Thyroid gland (tissue), 4 donors: ENCODE data around the gene MAPRE3. TPM values are rescaled to one million over a fixed set of nuclear protein-coding genes. Genes with fewer than 3 reads are reported as not detected.

Experiments used
- DNase-seq, 2 donors: peaks; one replicate each; pipeline ENCODE4 v3.0.0-alpha.2; 2019
- H3K27ac ChIP-seq, 3 donors: fragments of 200-600 bp; sonication (generic); 1 replicate in 2 of 3; 2 replicates in 1 of 3; pipeline ENCODE4 v1.5.1; 2016 to 2019; ENCODE audit warnings: mild to moderate bottlenecking in 1 of 3, moderate library complexity in 1 of 3
- H3K27me3 ChIP-seq: fragments of 200-600 bp; sonication (generic); one replicate; pipeline ENCODE4 v1.5.1; 2019
- H3K36me3 ChIP-seq, 2 donors: fragments of 200-600 bp; sonication (generic); one replicate each; pipeline ENCODE4 v1.5.1; 2016 to 2019
- H3K4me1 ChIP-seq, 2 donors: fragments of 200-600 bp; sonication (generic); one replicate each; pipeline ENCODE4 v1.5.1; 2017 to 2019
- H3K4me3 ChIP-seq, 3 donors: fragments of 200-600 bp; sonication (generic); replicated peaks in 1 of 3; 1 replicate in 2 of 3; 2 replicates in 1 of 3; pipeline ENCODE4 v1.5.1; 2016; ENCODE audit warnings: mild to moderate bottlenecking in 1 of 3
- H3K9me3 ChIP-seq: fragments of 200-600 bp; sonication (generic); one replicate; pipeline ENCODE4 v1.5.1; 2017
- CTCF ChIP-seq, 6 experiments: fragments of 200-600 bp in 3 of 6; fragments of 450-650 bp in 3 of 6; sonication (generic) in 3 of 6; IDR thresholded peaks; one replicate each; pipeline ENCODE4 v1.5.1; 2016 to 2019; ENCODE audit warnings: antibody characterized with exemption in 6 of 6, mild to moderate bottlenecking in 2 of 6, inconsistent platforms in 1 of 6, moderate library complexity in 1 of 6
- POLR2A ChIP-seq, 2 donors: fragments of 450-650 bp; IDR thresholded peaks; one replicate each; pipeline ENCODE4 v1.6.1; 2017; ENCODE audit warnings: antibody characterized with exemption in 2 of 2, mild to moderate bottlenecking in 2 of 2, moderate library complexity in 1 of 2
- WGBS, 2 donors: methylation state at CpG; one replicate each; pipeline ENCODE4 v1.1.5; 2017; 5-methylcytosine and 5-hydroxymethylcytosine counted together
- intact Hi-C: fragments of 100-400 bp; cut with DNase I; formaldehyde crosslinking; loops from one replicate; pipeline ENCODE4 v1.15.1; 2023
- total RNA-seq, 4 donors: library from RNA; depleted of rRNA; stranded (reverse); fragments of >200 nt; gene quantifications; one replicate each; pipeline ENCODE4 v1.2.3, GENCODE V29; 2016

Gene MAPRE3
- total RNA-seq, 4 donors from 2014 or later: 12.9 to 21.2 (median 17.0) TPM

DNA sequence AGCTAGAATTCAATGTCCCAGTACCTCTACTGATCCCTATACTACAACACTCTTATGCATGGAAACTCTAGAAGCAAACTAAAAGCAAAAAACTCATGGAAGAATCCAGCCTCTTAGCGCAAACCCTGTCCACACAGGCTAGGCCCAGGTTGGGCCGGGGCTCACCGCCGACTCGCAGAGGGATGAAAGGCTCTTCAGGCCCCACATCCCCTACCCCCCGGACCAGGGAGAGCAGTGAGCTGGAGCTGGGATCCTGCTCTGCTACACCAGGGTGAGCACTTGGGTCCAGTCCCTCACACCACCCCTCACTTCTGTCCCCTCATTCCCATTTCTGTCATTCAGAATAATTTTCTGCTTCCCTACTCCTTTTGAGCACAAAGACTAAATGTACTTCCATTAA lies 99.0 kb downstream of the MAPRE3 start:
- 92 to 93% methylated on average over 6 of the region's 6 CpGs for WGBS, 2 donors
- H3K36me3 ChIP-seq: peaks cover 0 to 11% of the 10 kb centered on the region in 2 donors
- peaks cover 21 to 32% of the 10 kb centered on the region in 2 donors for H3K4me1 ChIP-seq
- no peak overlapping the region for H3K4me3 ChIP-seq
- H3K9me3 ChIP-seq: no peaks in the 10 kb centered on the region
- no peak for DNase-seq
- H3K27ac ChIP-seq: no peak overlapping the region
- H3K27me3 ChIP-seq: no peaks in the 10 kb centered on the region
- intact Hi-C loops: no loop called here
- TF ChIP-seq CTCF (IDR thresholded peaks at IDR 0.05) (no peak), POLR2A (IDR thresholded peaks at IDR 0.05) (no peak)

DNA sequence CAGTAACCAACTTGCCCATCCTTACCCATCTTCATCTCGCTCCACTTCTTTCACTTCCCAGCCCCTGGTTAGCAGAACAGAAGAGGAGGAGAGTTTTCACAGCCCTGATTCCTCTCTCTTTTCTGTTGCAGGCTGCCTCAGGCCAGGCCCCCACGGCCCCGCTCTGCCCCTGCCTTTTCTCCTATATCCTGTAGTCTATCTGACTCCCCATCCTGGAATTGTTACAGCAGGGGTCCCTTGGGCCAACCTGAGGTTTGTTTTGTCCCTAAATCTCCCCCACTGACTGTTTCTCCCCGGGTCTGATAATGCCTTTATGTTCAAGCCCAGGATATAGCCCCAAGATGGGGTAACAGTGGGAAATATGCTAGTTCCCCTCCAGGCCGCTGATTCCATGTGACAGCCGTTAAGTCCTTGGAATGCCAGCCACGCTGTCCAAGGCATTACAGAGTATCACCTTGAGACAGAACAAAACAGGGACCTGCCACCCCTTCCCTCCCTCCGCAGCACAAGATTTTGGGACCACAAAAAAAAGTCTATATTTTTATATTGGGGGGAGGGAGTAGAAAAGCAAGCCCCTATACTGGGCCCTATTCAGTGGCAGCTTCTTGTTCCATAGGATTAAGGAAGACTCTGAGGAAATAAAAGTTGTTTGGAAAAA lies 99.7 kb downstream of the MAPRE3 start:
- intact Hi-C loops: loop anchor here (5.0 kb wide), 1 partner anchor 38 kb away; the partner anchor contains the start of gene TMEM214
- no peaks in the 10 kb centered on the region for H3K27me3 ChIP-seq
- H3K27ac ChIP-seq: peak overlapping the region in 1 of 3 donors; percentile 31
- peaks cover 21 to 37% of the 10 kb centered on the region in 2 donors for H3K4me1 ChIP-seq
- H3K36me3 ChIP-seq: peaks cover 0 to 11% of the 10 kb centered on the region in 2 donors
- 84 to 86% methylated on average over 8 of the region's 8 CpGs for WGBS, 2 donors
- TF ChIP-seq POLR2A (IDR thresholded peaks at IDR 0.05): no peak
- no peak for TF ChIP-seq CTCF (IDR thresholded peaks at IDR 0.05)
- H3K4me3 ChIP-seq: peak overlapping the region in 1 of 3 donors; percentile 80
- no peaks in the 10 kb centered on the region for H3K9me3 ChIP-seq
- DNase-seq: no peak

DNA sequence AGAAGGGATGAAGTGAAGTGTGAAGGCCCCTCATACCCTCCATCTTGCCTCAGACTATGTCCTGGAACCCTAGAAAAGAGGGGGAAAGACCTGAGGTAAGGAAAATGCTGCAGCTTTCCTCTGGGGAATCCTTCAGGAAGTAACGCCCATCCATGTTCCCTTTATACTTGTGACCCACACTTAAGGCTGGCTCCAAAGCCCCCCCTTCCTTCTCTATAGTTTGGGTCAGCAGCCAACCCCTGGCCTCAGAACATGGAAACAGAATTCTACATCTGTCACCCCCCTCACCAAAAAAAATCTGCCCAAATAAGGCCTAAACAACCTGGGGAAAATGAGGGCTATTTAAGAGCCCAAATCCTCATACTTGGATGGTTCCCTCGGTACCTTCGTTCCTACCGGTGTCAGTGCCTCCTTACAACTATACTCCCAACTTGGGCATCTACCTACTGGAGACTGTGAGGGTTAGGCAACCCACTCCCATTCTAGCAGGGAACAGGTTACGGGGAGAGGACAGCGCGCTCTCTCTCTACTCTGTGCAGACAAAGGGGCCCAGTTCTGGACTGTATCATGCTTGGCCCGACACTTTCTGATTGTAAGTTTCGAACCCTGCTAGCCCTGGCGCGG lies 100.3 kb downstream of the MAPRE3 start:
- Histone ChIP-seq H3K4me3 (peak overlapping the region; percentile 80 to 98 (median 82)), H3K27ac (peak overlapping the region; percentile 72 to 90 (median 81)), H3K9me3 (no peaks in the 10 kb centered on the region), H3K27me3 (no peaks in the 10 kb centered on the region), H3K36me3 (peaks cover 0 to 10% of the 10 kb centered on the region in 2 donors), H3K4me1 (peaks cover 21 to 37% of the 10 kb centered on the region in 2 donors)
- DNase-seq: no peak
- intact Hi-C loops: loop anchor here (5.0 kb wide), 1 partner anchor 38 kb away; the partner anchor contains the start of gene TMEM214
- WGBS, 2 donors: 3 to 8% methylated on average over 7 to 11 of the region's 11 CpGs
- TF ChIP-seq POLR2A (IDR thresholded peaks at IDR 0.05) (no peak), CTCF (IDR thresholded peaks at IDR 0.05) (no peak)

DNA sequence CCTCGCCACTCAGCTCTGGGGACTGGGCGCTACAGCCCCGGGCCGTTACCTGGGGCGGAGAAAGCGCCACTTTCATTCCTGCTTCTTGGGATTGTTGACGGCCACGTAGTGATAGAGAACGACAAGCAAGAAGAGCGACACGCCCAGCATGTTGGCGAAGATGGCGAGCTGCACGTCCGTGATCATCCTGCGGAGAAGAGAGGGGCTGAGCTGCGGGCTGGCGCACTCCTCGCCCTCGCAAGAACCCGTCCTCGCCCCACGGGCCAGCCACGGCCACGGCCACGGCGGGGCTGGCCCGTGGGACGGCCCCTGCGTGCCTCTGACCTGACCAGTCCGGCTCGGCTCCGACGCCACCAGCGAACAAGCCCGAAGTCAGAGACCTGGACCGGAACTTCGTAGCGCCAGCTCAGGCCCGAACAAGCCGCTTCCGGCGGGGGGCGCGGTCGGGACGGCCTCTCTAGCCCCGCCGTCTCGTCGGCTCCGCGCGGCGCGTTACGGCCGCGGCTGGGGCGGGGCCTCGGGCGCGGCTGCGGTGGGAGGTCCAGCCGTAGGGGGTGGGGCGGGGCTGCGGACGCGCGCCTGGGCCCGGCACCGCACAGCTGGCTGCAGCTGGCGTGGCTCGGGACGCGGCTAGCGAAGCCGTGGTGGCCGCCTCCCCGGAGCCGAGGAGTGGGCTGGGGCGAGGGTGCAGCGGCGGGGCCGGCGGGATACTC lies 101.0 kb downstream of the MAPRE3 start, which contains the start of gene OST4:
Gene OST4 (minus strand): TSS at position 378 of the 713 bp plus-strand sequence.
- intact Hi-C loops: loop anchor here (5.0 kb wide), 1 partner anchor 39 kb away; the partner anchor contains the start of gene TMEM214
- Histone ChIP-seq H3K4me3 (peak within 1 kb of the TSS; percentile 80 to 98 (median 82)), H3K36me3 (peaks cover 0 to 9% of the 10 kb centered on the region in 2 donors), H3K27ac (peak within 1 kb of the TSS; percentile 77 to 90 (median 81)), H3K4me1 (peaks cover 21 to 37% of the 10 kb centered on the region in 2 donors), H3K27me3 (no peaks in the 10 kb centered on the region), H3K9me3 (no peaks in the 10 kb centered on the region)
- TF ChIP-seq CTCF (IDR thresholded peaks at IDR 0.05) (no peak), POLR2A (IDR thresholded peaks at IDR 0.05) (peak; percentile 27 to 85)
- 0% methylated on average over 9 to 11 of the region's 86 CpGs for WGBS, 2 donors
- peak; percentile 95 for DNase-seq
